NOMO-1 treated with dmso at 0.1 percent for 144 hours (cell line): Measurements from ENCODE around the gene ABCA7.

ENCODE experiments used
- DNase-seq: peaks from one replicate; lab custom pipeline; 2025; ENCODE audit not compliant: unreplicated experiment; lab: John Stamatoyannopoulos, UW

The ABCA7 gene

DNA sequence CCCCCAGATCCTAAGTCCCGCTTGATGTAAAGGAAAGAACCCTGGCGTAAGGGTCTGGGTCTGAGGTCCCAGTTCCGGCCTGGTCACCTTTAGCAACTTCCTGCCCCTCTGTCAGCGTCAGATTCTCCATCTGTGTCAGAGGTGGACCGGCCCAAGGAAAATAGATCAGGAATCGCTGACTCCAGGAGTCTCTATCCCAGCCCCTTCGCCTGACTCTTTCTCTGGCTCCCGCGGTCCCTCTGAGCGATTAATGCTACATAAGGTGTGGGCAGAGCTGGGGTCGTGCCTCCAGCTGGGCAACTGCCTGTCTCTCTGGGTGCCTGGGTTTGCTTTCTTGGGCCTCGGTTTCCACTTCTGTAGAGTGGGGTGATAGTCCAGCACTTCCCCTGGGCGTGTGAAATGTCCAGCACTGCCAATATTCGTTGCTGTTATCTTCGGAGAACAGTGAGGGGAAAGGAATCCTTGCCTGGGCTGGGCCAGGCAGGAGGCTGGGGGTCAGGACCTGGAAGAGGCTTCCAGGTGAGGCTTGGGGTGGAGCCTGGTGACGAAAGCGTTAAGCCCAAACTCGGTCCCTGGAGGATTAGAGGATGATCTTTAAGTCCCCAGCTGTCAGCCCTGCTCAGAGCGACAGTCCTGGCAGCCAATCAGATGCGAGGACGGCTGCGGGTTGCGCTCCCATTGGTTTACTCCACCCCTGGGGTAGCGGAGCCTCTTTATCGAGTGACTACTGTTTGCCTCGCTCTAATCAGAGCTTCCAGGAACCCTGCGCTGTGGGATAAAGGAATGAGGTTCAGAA is 767 bp downstream of the ABCA7 start:
- peak; percentile 71 for DNase-seq

DNA sequence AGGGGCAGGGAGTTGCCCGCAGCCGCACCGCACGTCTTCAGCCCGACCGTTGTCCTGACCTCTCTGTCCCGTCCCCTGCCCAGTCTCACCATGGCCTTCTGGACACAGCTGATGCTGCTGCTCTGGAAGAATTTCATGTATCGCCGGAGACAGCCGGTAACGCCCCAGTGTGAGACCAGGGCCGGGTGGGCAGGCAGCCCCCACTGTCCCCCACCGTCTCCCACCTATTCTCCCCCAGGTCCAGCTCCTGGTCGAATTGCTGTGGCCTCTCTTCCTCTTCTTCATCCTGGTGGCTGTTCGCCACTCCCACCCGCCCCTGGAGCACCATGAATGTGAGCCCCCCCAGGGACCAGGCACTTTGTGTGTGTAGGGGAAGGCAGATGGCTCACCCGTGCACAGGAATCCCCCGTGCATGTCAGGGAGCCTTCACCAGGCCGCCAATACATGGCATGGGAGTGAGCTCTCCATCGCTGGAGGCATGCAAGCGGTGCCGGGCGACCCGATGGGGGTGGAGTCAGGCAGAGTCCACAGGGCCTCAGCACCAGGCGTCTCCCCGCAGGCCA is 1.4 kb downstream of the ABCA7 start:
- DNase-seq, result no peak

DNA sequence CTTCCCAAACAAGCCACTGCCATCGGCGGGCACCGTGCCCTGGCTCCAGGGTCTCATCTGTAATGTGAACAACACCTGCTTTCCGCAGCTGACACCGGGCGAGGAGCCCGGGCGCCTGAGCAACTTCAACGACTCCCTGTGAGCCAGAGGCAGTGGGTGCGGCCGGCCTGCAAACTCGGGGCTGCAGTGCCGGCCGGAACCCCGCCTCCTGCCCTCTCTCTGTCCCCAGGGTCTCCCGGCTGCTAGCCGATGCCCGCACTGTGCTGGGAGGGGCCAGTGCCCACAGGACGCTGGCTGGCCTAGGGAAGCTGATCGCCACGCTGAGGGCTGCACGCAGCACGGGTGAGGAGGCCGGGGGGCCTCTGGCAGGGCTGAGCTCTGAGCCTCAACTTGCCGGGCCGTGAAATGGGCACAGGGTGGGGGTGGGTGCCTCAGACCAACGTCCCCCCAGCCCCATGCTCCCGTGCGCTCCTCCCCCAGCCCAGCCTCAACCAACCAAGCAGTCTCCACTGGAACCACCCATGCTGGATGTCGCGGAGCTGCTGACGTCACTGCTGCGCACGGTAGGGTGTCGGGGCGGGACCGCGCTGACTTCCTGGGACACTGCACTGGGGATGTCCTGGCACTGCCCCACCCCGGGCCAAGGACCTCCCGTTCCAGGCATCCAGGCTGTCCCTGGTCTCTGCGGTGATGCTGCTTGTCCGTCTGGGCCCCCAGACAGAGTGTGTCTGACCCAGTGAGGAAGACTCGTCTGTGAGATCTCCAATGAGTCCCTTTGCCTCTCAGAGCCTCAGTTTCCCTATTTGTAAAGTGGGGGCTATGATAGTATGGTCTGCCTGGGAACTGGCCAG is 2.2 kb downstream of the ABCA7 start:
- no peak for DNase-seq

DNA sequence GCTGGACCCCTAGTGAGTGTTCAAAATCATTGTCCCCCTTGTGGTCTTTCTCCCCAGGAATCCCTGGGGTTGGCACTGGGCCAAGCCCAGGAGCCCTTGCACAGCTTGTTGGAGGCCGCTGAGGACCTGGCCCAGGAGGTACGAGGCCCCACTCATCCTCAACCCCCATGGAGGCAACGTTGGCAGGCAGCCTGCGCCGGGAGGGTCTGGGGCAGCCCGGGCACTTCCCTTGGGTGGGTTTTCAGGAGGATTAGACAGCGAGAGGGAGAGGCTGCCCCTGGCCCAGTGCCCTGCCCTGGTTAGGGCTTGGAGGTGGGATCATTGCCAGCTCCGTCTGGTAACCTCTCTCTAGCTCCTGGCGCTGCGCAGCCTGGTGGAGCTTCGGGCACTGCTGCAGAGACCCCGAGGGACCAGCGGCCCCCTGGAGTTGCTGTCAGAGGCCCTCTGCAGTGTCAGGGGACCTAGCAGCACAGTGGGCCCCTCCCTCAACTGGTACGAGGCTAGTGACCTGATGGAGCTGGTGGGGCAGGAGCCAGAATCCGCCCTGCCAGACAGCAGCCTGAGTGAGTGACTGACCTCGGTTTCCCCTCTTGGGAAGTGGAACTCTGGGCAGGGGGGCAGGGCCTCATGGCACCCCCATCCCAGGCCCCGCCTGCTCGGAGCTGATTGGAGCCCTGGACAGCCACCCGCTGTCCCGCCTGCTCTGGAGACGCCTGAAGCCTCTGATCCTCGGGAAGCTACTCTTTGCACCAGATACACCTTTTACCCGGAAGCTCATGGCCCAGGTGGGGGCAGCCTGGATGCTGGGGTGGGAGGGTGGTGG is 3.0 kb downstream of the ABCA7 start:
- DNase-seq, result no peak

DNA sequence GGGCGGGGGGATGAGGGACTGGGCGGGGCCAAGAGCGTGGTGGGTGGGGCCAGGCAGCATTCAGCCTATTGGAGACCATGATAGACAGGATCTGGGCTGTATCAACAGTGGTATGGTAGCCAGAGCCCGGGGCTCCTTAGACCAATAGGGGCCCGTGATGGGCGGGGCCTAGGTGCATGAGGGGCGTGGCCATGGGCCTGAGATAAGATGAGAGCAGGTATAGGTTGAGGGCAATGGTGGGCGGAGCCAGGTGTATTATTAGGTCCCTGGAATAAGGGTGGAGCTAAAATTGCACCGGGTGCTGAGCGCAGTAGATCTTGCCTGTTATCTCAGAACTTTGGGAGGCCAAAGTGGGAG is 5.3 kb downstream of the ABCA7 start:
- DNase-seq, result no peak

DNA sequence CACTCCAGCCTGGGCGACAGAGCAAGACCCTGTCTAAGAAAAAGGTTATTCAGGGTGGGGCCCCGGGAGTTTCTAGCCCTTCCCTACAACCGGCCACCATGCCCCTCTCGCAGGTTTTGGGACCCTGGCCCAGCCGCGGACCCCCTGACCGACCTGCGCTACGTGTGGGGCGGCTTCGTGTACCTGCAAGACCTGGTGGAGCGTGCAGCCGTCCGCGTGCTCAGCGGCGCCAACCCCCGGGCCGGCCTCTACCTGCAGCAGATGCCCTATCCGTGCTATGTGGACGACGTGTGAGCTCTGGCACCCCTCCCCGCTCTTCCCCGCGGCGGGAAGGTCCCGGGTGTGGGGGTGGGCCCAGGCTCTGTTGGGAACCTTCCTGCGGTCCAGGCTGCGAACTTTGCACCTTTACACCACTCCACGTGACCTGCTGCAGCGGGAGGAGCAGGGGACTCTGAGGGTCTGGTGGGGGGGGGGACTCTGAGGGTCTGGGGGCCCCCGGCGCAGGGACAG is 6.3 kb downstream of the ABCA7 start:
- no peak for DNase-seq

DNA sequence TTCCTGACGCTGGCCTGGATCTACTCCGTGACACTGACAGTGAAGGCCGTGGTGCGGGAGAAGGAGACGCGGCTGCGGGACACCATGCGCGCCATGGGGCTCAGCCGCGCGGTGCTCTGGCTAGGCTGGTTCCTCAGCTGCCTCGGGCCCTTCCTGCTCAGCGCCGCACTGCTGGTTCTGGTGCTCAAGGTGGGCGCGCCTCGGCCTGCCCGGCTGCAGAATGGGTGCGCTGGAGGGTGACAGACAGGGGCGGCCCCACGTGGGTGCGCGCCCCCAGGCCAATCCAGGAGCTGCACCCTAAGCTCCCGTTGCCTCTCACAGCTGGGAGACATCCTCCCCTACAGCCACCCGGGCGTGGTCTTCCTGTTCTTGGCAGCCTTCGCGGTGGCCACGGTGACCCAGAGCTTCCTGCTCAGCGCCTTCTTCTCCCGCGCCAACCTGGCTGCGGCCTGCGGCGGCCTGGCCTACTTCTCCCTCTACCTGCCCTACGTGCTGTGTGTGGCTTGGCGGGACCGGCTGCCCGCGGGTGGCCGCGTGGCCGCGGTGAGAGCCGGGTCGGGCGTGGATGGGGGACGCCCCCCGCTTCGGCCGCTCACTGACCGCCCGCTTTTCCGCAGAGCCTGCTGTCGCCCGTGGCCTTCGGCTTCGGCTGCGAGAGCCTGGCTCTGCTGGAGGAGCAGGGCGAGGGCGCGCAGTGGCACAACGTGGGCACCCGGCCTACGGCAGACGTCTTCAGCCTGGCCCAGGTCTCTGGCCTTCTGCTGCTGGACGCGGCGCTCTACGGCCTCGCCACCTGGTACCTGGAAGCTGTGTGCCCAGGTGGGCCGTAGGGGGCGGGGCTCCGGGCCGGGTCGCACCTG is 7.2 kb downstream of the ABCA7 start:
- DNase-seq, result no peak

DNA sequence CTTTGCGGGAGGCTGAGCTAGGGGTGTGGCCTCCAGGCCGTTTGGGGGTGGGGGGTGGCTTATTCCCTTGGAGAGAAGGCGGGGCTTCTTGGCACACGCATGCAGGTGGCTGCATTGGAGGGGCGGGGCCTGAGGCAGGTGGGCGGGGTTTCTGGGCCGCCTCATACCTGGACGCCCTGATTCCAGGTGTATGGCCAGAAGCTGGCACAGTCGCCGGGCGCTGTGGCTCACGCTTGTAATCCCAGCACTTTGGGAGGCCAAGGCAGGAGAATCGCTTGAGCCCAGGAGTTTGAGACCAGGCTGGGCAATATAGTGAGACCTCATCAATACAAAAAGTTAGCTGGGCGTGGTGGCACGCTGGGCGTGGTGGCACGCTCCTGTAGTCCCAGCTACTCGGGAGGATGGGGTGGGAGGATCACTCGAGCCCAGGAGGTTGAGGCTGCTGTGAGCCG is 7.8 kb downstream of the ABCA7 start:
- DNase-seq, result no peak

DNA sequence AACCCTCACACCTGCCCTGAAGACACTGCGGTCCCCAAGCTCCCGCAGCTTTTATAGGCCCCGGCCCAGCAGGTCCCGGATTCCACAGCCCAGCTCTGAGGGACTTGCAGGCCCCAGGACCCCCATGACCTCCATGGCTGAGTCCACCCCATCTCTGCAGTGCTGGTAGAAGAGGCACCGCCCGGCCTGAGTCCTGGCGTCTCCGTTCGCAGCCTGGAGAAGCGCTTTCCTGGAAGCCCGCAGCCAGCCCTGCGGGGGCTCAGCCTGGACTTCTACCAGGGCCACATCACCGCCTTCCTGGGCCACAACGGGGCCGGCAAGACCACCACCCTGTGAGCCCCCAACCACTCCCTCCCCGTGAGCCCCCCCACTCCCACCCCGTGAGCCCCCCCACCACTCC is 9.2 kb downstream of the ABCA7 start:
- DNase-seq, result no peak

DNA sequence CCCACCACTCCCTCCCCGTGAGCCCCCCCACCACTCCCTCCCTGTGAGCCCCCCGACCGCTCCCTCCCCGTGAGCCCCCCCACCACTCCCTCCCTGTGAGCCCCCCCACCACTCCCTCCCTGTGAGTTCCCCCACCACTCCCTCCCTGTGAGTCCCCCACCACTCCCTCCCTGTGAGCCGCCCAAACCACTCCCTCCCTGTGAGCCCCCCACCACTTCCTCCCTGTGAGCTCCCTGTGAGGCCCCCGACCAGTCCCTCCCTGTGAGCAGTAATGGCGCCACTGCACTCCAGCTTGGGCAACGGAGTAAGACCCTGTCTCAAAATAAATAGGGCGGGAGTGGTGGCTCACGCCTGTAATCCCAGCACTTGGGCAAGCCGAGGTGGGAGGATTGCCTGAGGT is 9.9 kb downstream of the ABCA7 start:
- DNase-seq, result no peak

DNA sequence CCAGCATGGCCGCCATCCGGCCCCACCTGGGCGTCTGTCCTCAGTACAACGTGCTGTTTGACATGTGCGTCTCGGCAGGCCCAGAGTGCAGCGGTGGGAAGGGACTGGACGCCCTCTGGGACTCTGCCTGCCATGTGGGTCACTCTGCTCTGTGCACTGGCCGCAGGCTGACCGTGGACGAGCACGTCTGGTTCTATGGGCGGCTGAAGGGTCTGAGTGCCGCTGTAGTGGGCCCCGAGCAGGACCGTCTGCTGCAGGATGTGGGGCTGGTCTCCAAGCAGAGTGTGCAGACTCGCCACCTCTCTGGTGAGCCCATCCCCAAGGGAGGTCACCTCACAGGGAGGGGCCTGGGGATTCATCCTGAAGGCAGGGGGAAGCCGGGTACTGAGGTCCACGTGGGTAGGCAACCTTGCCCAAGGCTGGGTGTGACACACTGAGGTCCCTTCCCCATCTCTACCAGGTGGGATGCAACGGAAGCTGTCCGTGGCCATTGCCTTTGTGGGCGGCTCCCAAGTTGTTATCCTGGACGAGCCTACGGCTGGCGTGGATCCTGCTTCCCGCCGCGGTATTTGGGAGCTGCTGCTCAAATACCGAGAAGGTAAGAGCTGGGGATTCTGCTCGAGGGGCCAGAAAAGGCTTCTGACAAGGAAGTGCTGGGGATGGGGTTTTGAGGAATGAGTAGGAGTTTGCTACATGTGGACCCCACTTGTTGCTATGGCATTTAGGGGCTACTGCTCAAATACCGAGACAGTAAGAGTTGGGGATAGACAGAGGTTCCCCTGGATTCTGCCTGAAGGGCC is 11.3 kb downstream of the ABCA7 start:
- DNase-seq, result no peak

DNA sequence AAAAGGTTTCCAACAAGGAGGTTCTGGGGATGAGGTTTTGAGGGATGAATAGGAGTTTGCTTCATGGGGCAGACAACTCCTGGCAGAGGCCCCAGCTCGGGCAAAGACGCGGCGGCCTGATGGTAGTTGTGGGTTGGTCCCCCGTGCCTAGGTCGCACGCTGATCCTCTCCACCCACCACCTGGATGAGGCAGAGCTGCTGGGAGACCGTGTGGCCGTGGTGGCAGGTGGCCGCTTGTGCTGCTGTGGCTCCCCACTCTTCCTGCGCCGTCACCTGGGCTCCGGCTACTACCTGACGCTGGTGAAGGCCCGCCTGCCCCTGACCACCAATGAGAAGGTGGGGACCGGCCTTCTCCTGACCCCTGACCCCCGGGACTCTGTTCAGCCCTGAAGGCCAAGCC is 11.9 kb downstream of the ABCA7 start:
- DNase-seq, result no peak

DNA sequence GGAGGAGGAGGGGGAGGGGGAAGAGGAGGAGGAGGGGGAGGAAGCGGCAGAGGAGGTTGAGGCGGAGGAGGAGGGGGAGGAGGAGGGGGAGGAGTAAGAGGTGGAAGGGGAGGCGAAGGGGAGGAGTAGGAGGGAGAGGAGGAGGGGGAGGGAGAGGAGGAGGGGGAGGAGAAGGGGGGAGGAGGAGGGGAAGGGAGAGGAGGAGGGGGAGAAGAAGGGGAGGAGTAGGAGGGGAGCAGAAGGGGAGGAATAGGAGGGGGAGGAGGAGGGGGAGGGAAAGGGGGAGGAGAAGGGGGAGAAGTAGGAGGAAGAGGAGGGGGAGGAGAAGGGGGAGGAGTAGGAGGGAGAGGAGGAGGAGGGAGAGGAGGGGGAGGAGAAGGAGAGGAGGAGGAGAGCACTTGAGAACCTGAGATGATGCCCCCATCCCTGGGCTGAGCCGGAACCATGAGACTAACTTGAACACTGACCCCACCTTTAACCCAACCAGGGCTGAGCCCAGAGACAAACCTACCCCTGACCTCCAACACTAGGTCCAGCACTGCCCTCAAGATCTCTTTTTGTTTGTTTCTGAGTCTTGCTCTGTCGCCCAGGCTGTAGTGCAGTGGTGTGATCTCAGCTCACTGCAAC is 12.6 kb downstream of the ABCA7 start:
- no peak for DNase-seq

DNA sequence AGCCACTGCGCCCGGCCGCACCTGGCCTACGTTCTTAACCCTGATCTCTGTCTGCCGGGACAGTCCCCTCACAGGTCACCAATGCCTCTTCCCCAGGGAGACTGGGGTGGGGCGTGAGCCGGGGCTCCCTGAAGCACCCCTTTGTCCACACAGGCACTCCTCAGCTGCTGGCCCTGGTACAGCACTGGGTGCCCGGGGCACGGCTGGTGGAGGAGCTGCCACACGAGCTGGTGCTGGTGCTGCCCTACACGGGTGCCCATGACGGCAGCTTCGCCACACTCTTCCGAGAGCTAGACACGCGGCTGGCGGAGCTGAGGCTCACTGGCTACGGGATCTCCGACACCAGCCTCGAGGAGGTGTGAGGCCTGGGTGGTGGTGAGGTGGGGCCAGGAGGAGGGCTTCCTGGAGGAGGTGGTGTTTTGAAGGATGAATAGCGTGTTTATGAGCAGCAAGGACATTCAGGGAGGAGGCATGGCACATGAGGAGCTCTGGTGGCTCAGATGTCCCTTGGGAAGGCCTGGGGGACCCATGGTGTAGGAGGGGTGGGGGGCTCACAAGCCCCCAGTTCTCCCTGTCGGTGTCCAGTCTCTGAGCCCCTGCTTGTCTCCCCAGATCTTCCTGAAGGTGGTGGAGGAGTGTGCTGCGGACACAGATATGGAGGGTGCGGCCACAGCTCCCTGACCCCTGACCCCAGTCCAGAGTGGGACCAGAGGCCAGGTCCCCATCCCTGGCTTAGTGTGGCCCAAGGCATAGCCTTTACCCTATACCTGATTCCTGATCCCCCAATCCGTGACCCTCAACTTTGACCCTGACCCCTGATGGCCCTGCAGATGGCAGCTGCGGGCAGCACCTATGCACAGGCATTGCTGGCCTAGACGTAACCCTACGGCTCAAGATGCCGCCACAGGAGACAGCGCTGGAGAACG is 13.5 kb downstream of the ABCA7 start:
- DNase-seq, result no peak

DNA sequence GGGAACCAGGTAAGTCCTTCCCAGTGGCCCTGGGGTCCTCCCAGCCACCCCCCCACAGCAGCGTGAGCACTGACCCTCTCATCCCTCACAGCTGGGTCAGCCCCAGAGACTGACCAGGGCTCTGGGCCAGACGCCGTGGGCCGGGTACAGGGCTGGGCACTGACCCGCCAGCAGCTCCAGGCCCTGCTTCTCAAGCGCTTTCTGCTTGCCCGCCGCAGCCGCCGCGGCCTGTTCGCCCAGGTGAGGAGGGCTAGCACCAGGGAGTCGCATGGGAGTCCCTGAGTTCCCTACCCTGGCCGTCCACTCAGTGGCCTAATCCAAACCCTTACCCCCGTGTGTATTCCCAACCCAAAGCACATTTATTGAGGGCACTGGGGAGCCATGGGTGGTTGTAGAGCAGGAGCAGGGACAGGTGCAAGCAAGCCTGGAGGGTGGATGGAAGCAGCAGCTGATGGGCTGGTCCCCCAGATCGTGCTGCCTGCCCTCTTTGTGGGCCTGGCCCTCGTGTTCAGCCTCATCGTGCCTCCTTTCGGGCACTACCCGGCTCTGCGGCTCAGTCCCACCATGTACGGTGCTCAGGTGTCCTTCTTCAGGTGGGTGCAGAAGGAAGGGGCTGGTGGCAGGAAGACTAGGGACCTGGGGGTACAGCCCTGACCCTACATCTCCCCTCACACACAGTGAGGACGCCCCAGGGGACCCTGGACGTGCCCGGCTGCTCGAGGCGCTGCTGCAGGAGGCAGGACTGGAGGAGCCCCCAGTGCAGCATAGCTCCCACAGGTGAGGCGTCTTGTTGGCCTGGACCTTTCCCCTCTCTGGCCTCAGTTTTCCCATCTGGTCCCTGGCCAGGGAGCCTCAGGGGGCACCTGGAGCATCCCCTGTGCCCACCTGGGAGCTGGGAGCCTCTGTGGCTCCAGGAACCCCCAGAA is 14.5 kb downstream of the ABCA7 start:
- no peak for DNase-seq

DNA sequence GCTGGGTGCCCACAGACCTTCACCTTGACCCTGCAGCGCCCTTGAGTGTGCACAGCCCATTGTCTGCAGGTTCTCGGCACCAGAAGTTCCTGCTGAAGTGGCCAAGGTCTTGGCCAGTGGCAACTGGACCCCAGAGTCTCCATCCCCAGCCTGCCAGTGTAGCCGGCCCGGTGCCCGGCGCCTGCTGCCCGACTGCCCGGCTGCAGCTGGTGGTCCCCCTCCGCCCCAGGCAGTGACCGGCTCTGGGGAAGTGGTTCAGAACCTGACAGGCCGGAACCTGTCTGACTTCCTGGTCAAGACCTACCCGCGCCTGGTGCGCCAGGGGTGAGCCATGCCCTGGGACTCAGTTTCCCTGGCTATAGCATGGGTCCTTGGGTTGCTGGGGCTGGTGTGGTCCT is 15.1 kb downstream of the ABCA7 start:
- DNase-seq, result no peak
